PC-3 (cell line): Measurements from ENCODE around the gene MAT1A. TPM values are rescaled to one million over a fixed set of nuclear protein-coding genes. Genes with fewer than 3 reads are reported as not detected.

Source experiments
- ATAC-seq: fragments of 200-7000 bp; cut with Tn5 transposase; 2 replicates; pipeline ENCODE4 v1.9.1; 2020; ENCODE audit warnings: mild to moderate bottlenecking, moderate library complexity
- BruUV-seq: library from RNA; stranded (reverse); fragments of 400-500 nt; replicated peaks from 2 replicates; lab custom pipeline; 2021; lab: Mats Ljungman, UMichigan
- CTCF ChIA-PET: fragments of 300-600 bp; sonication (Branson Sonifier 250); formaldehyde crosslinking; loops from one replicate; lab custom pipeline; 2022; ENCODE audit warnings: antibody characterized with exemption; lab: Charles Lee
- POLR2A ChIA-PET: fragments of 300-600 bp; sonication (Branson Sonifier 250); formaldehyde crosslinking; loops from one replicate; lab custom pipeline; 2022; ENCODE audit warnings: antibody characterized with exemption; ENCODE audit not compliant: unreplicated experiment; lab: Charles Lee
- DNase-seq: peaks from one replicate; pipeline ENCODE4 v3.0.0-alpha.2; 2015
- H2AFZ ChIP-seq: fragments of 300-600 bp; sonication (generic); 2 replicates; pipeline ENCODE4 v1.6.0; 2016; ENCODE audit warnings: antibody characterized with exemption, low read length
- H3F3A ChIP-seq: fragments of 300-600 bp; sonication (generic); one replicate; pipeline ENCODE4 v1.6.0; 2017; ENCODE audit warnings: antibody characterized with exemption, low read length, control low read depth, mild to moderate bottlenecking; ENCODE audit not compliant: unreplicated experiment
- H3K27ac ChIP-seq: fragments of 300-600 bp; sonication (generic); 2 replicates; pipeline ENCODE4 v1.5.1; 2016; ENCODE audit warnings: mild to moderate bottlenecking, low read length
- H3K27me3 ChIP-seq: fragments of 300-600 bp; sonication (generic); 2 replicates; pipeline ENCODE4 v1.6.1; 2016; ENCODE audit warnings: low read length, mixed read lengths
- H3K36me3 ChIP-seq: fragments of 300-600 bp; sonication (generic); 2 replicates; pipeline ENCODE4 v1.6.1; 2016; ENCODE audit warnings: low read depth, mixed run types, low read length, mixed read lengths
- H3K4me1 ChIP-seq: fragments of 300-600 bp; sonication (generic); 2 replicates; pipeline ENCODE4 v1.5.1; 2016; ENCODE audit warnings: low read length; ENCODE audit not compliant: insufficient read depth
- H3K4me2 ChIP-seq: fragments of 300-600 bp; sonication (generic); 2 replicates; pipeline ENCODE4 v1.6.0; 2016; ENCODE audit warnings: low read length
- H3K4me3 ChIP-seq: fragments of 300-600 bp; sonication (generic); 2 replicates; pipeline ENCODE4 v1.5.1; 2016; ENCODE audit warnings: mild to moderate bottlenecking, low read length, mixed read lengths
- H3K79me2 ChIP-seq: fragments of 300-600 bp; sonication (generic); 2 replicates; pipeline ENCODE4 v1.6.1; 2017; ENCODE audit warnings: low read length, mixed read lengths
- H3K9ac ChIP-seq: fragments of 300-600 bp; sonication (generic); 2 replicates; pipeline ENCODE4 v1.6.0; 2016; ENCODE audit warnings: mild to moderate bottlenecking, low read length
- H3K9me2 ChIP-seq: fragments of 300-600 bp; sonication (generic); replicated peaks from 2 replicates; pipeline ENCODE4 v1.6.1; 2016; ENCODE audit warnings: mixed run types, low read length, mixed read lengths
- H3K9me3 ChIP-seq: fragments of 300-600 bp; sonication (generic); 2 replicates; pipeline ENCODE4 v1.6.1; 2016; ENCODE audit warnings: low read length, mixed read lengths
- H4K20me1 ChIP-seq: fragments of 300-600 bp; sonication (generic); 2 replicates; pipeline ENCODE4 v1.6.1; 2016; ENCODE audit warnings: low read length, mixed read lengths
- CTCF ChIP-seq: fragments of 300-600 bp; sonication (generic); conservative IDR thresholded peaks from 2 replicates; pipeline ENCODE4 v1.5.1; 2017; ENCODE audit warnings: antibody characterized with exemption, low read depth, mild to moderate bottlenecking, low read length
- EZH2 ChIP-seq: fragments of 300-600 bp; sonication (generic); IDR thresholded peaks from one replicate; pipeline ENCODE4 v1.6.1; 2017; ENCODE audit warnings: antibody characterized with exemption, mild to moderate bottlenecking, low read length; ENCODE audit not compliant: unreplicated experiment
- EZH2phosphoT487 ChIP-seq: fragments of 300-600 bp; sonication (generic); IDR thresholded peaks from 2 replicates; pipeline ENCODE4 v1.6.1; 2018; ENCODE audit warnings: mild to moderate bottlenecking, antibody characterized with exemption, low read length, borderline replicate concordance
- intact Hi-C: fragments of 100-400 bp; cut with micrococcal nuclease; formaldehyde crosslinking; loops from 2 replicates; pipeline ENCODE4 v1.9.0; 2023
- total RNA-seq: library from RNA; depleted of rRNA; stranded (reverse); fragments of >200 nt; gene quantifications from 2 replicates; pipeline ENCODE4 v1.2.3, GENCODE V29; 2014

MAT1A gene
- total RNA-seq, 1 experiment from 2014 or later, result not detected

DNA sequence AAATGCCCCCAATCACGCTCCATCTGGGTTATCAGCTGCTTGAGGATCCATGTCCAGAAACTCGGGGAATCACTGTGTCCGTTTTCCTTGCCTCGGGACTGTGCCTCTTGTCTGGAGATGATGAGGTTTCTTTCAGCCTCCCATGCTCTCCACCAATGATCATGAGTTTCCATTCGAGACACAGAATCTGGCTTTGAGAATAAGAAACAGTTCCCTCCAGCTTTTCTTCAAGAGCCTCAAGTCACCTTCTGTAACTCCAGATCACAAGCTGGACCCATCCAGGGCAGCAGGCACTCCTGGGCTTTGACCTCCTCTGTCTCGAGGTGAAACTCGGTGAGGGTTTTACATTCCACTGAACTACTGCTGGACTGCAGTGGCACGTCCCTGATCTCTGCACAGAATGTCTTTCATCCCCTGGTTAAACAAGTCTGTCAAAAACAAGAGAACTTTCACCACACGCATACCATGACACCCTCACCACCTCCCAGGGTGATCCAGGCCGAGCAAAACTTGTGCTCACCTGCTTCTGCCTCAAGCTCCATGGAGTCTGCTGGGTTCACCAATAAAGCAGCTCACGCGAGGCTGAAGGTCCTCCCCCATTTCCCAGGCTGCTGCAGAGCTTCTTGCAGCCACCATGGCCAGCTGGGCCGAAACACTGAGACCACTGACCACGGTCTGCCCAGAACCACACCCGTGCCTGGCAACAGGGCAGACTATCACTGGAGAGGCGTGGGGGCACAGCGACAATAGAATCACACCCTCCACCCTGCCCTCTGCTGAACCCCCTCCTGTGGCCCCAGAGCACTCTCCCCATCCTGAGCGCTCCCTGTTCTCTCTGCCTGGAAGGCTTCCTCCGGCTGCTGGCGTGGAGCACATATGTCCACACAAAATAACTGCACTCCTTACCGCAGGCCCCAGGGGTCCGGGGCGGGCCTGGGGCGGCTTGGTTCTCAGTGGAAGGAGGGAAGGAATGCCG, 25.1 kb downstream of the MAT1A start:
- POLR2A ChIA-PET, result no interaction called here
- Histone ChIP-seq H4K20me1 (no peaks in the 10 kb centered on the region), H2AFZ (no peak overlapping the region), H3K36me3 (no peaks in the 10 kb centered on the region; the same call in 1 of the 2 replicates), H3K9me2 (no peaks in the 10 kb centered on the region), H3K4me1 (no peaks in the 10 kb centered on the region), H3F3A (no peaks in the 10 kb centered on the region), H3K27me3 (no peaks in the 10 kb centered on the region), H3K79me2 (no peaks in the 10 kb centered on the region), H3K9ac (no peak overlapping the region), H3K9me3 (no peaks in the 10 kb centered on the region), H3K27ac (no peak overlapping the region), H3K4me3 (no peak overlapping the region), H3K4me2 (no peak overlapping the region)
- DNase-seq (no peak), ATAC-seq (no peak)
- TF ChIP-seq EZH2phosphoT487 (no peak), EZH2 (no peak), CTCF (no peak)
- intact Hi-C loops, result no loop called here
- BruUV-seq, result no TSS peak
- CTCF ChIA-PET, result no interaction called here

GRCh38 chr10:80261316-80262030, 28.0 kb downstream of the MAT1A start:
- H3K27me3 ChIP-seq, result no peaks in the 10 kb centered on the region
- H3K4me1 ChIP-seq, result no peaks in the 10 kb centered on the region
- ATAC-seq (no peak), DNase-seq (no peak)
- no peak overlapping the region for H3K4me3 ChIP-seq
- H3K27ac ChIP-seq, result no peak overlapping the region
- no peak overlapping the region for H3K4me2 ChIP-seq
- no peak overlapping the region for H3K9ac ChIP-seq
- intact Hi-C loops, result no loop called here
- H3F3A ChIP-seq, result no peaks in the 10 kb centered on the region
- TF ChIP-seq EZH2phosphoT487 (no peak), EZH2 (no peak), CTCF (no peak)
- no peaks in the 10 kb centered on the region; the same call in 1 of the 2 replicates for H3K36me3 ChIP-seq
- no peaks in the 10 kb centered on the region for H3K9me2 ChIP-seq
- no peaks in the 10 kb centered on the region for H4K20me1 ChIP-seq
- H2AFZ ChIP-seq, result no peak overlapping the region
- POLR2A ChIA-PET, result no interaction called here
- BruUV-seq, result no TSS peak
- H3K79me2 ChIP-seq, result no peaks in the 10 kb centered on the region
- CTCF ChIA-PET, result no interaction called here
- H3K9me3 ChIP-seq, result no peaks in the 10 kb centered on the region
